GM12874 (cell line): ENCODE results near the gene ARID2.

ENCODE experiments used
- CTCF ChIP-seq: IDR thresholded peaks from 2 replicates; pipeline ENCODE4 v1.5.1; 2011; ENCODE audit warnings: low read depth, mild to moderate bottlenecking, control low read depth, low read length, moderate library complexity; ENCODE audit not compliant: insufficient read depth

The ARID2 gene

GRCh38 chr12:45721369-45721768, 8.1 kb upstream of the ARID2 start:
- no peak for TF ChIP-seq CTCF

- TF ChIP-seq CTCF, result no peak
Measured at GRCh38 chr12:45721954-45722353, 7.6 kb upstream of the ARID2 start.

- TF ChIP-seq CTCF, result peak; percentile 48; the same call in 1 of the 2 replicates
Measured at GRCh38 chr12:45725631-45726602, 3.6 kb upstream of the ARID2 start.

GRCh38 chr12:45726603-45727300, 2.8 kb upstream of the ARID2 start:
- TF ChIP-seq CTCF, result no peak

- no peak for TF ChIP-seq CTCF
Measured at GRCh38 chr12:45727301-45727979, 2.1 kb upstream of the ARID2 start.

GRCh38 chr12:45727980-45728629, 1.4 kb upstream of the ARID2 start:
- no peak for TF ChIP-seq CTCF
